ENCODE data around the gene CCDC78. TPM values are rescaled to one million over a fixed set of nuclear protein-coding genes. Genes with fewer than 3 reads are reported as not detected.

CCDC78 gene
- total RNA-seq, 6 experiments from 2014 or later: 0.31 TPM; not detected in 5

- 40% methylated on average over 1 of the region's 13 CpGs for WGBS (ENCODE audit: insufficient coverage, low coverage, low lambda C conversion rate, missing lambda C conversion rate)
These were observed 44.2 kb upstream of the CCDC78 start for GRCh38 chr16:770411-770810.

GRCh38 chr16:769934-770333 lies 43.7 kb upstream of the CCDC78 start:
- H3K4me3 ChIP-seq: no peak overlapping the region
- no peaks in the 10 kb centered on the region for H3K36me3 ChIP-seq
- DNase-seq: peak in 1 of 3 donors; percentile 13
- H3K27me3 ChIP-seq: no peaks in the 10 kb centered on the region
- no peaks in the 10 kb centered on the region for H3K9me3 ChIP-seq
- 60% methylated on average over 1 of the region's 19 CpGs for WGBS (ENCODE audit: insufficient coverage, low coverage, low lambda C conversion rate, missing lambda C conversion rate)
- intact Hi-C loops (cut with DNase I): no loop called here
- TF ChIP-seq POLR2A (IDR thresholded peaks at IDR 0.05) (no peak), CTCF (IDR thresholded peaks at IDR 0.05) (no peak)
- no peak overlapping the region for H3K27ac ChIP-seq
- no peaks in the 10 kb centered on the region for H3K4me1 ChIP-seq
- no peak for ATAC-seq

More at GRCh38 chr16:770411-770810, 44.2 kb upstream of the CCDC78 start:
- intact Hi-C loops (cut with DNase I): no loop called here
- Histone ChIP-seq H3K4me3 (no peak overlapping the region), H3K36me3 (no peaks in the 10 kb centered on the region), H3K4me1 (no peaks in the 10 kb centered on the region), H3K27me3 (no peaks in the 10 kb centered on the region), H3K27ac (no peak overlapping the region), H3K9me3 (no peaks in the 10 kb centered on the region)
- ATAC-seq (no peak), DNase-seq (no peak)
- no peak for TF ChIP-seq POLR2A (IDR thresholded peaks at IDR 0.05)
- TF ChIP-seq CTCF (IDR thresholded peaks at IDR 0.05): no peak

GRCh38 chr16:769184-769784 lies 43.0 kb upstream of the CCDC78 start:
- Histone ChIP-seq H3K9me3 (no peaks in the 10 kb centered on the region), H3K4me1 (no peaks in the 10 kb centered on the region), H3K27ac (no peak overlapping the region), H3K4me3 (no peak overlapping the region), H3K36me3 (no peaks in the 10 kb centered on the region), H3K27me3 (no peaks in the 10 kb centered on the region)
- WGBS (ENCODE audit: insufficient coverage, low coverage, low lambda C conversion rate, missing lambda C conversion rate): 57% methylated on average over 5 of the region's 20 CpGs
- ATAC-seq (no peak), DNase-seq (no peak)
- TF ChIP-seq POLR2A (IDR thresholded peaks at IDR 0.05): no peak
- TF ChIP-seq CTCF (IDR thresholded peaks at IDR 0.05): no peak
- intact Hi-C loops (cut with DNase I): no loop called here

GRCh38 chr16:768428-768827 lies 42.2 kb upstream of the CCDC78 start:
- ATAC-seq (no peak), DNase-seq (peak in 1 of 3 donors; percentile 50)
- no peak overlapping the region for H3K27ac ChIP-seq
- intact Hi-C loops (cut with DNase I): no loop called here
- TF ChIP-seq POLR2A (IDR thresholded peaks at IDR 0.05): no peak
- no peaks in the 10 kb centered on the region for H3K36me3 ChIP-seq
- H3K9me3 ChIP-seq: no peaks in the 10 kb centered on the region
- no peaks in the 10 kb centered on the region for H3K4me1 ChIP-seq
- H3K27me3 ChIP-seq: no peaks in the 10 kb centered on the region
- no peak overlapping the region for H3K4me3 ChIP-seq
- no CpG with 5 or more reads among the region's 21 CpGs for WGBS (ENCODE audit: insufficient coverage, low coverage, low lambda C conversion rate, missing lambda C conversion rate)

- ATAC-seq (no peak), DNase-seq (no peak)
- TF ChIP-seq POLR2A (IDR thresholded peaks at IDR 0.05): no peak
- no peak for TF ChIP-seq CTCF (IDR thresholded peaks at IDR 0.05)
- Histone ChIP-seq H3K4me1 (no peaks in the 10 kb centered on the region), H3K9me3 (no peaks in the 10 kb centered on the region), H3K36me3 (no peaks in the 10 kb centered on the region), H3K27ac (no peak overlapping the region), H3K4me3 (no peak overlapping the region), H3K27me3 (no peaks in the 10 kb centered on the region)
- intact Hi-C loops (cut with DNase I): no loop called here
- WGBS (ENCODE audit: insufficient coverage, low coverage, low lambda C conversion rate, missing lambda C conversion rate): 68% methylated on average over 29 of the region's 38 CpGs
These were observed 41.5 kb upstream of the CCDC78 start for GRCh38 chr16:767743-768235.
